Breast epithelium (tissue), 4 donors: Measurements from ENCODE around the gene VEGFD. TPM values are rescaled to one million over a fixed set of nuclear protein-coding genes. Genes with fewer than 3 reads are reported as not detected.

Source experiments
- DNase-seq, 2 donors: peaks; one replicate each; pipeline ENCODE4 v3.0.0-alpha.2; 2019; ENCODE audit warnings: low spot score in 2 of 2
- H3K27ac ChIP-seq, 2 donors: fragments of 200-600 bp; sonication (generic) in 1 of 2; one replicate each; pipeline ENCODE4 v1.5.1; 2016 to 2019; ENCODE audit warnings: mild to moderate bottlenecking in 1 of 2
- H3K27me3 ChIP-seq, 2 donors: fragments of 200-600 bp; sonication (generic) in 1 of 2; one replicate each; pipeline versions ENCODE4 v1.5.1 to v1.6.0; 2017 to 2019; ENCODE audit warnings: control low read depth in 1 of 2, mild to moderate bottlenecking in 1 of 2
- H3K36me3 ChIP-seq: fragments of 200-600 bp; one replicate; pipeline ENCODE4 v1.5.1; 2019
- H3K4me1 ChIP-seq, 2 donors: fragments of 200-600 bp; sonication (generic); one replicate each; pipeline ENCODE4 v1.5.1; 2016 to 2019; ENCODE audit warnings: control low read depth in 1 of 2
- H3K4me3 ChIP-seq, 3 donors: fragments of 200-600 bp; sonication (generic); 1 replicate in 2 of 3; 2 replicates in 1 of 3; pipeline ENCODE4 v1.5.1; 2016 to 2019; ENCODE audit warnings: mild to moderate bottlenecking in 3 of 3, moderate library complexity in 2 of 3
- H3K9me3 ChIP-seq, 2 donors: fragments of 200-600 bp; sonication (generic) in 1 of 2; one replicate each; pipeline ENCODE4 v1.5.1; 2016 to 2019; ENCODE audit warnings: control low read depth in 1 of 2
- CTCF ChIP-seq, 3 donors: fragments of 450-650 bp; IDR thresholded peaks; one replicate each; pipeline ENCODE4 v1.5.1; 2016 to 2017; ENCODE audit warnings: antibody characterized with exemption in 3 of 3, mild to moderate bottlenecking in 3 of 3, moderate library complexity in 3 of 3
- POLR2A ChIP-seq: fragments of 450-650 bp; IDR thresholded peaks from one replicate; pipeline ENCODE4 v1.6.1; 2016; ENCODE audit warnings: antibody characterized with exemption, mild to moderate bottlenecking, moderate library complexity
- POLR2AphosphoS5 ChIP-seq, 3 donors: sonication (generic); formaldehyde crosslinking; IDR thresholded peaks; one replicate each; pipeline ENCODE4 v1.6.1; 2017; ENCODE audit warnings: antibody characterized with exemption in 3 of 3
- intact Hi-C: fragments of 100-400 bp; cut with DNase I; formaldehyde crosslinking; loops from one replicate; pipeline ENCODE4 v1.15.1; 2023; ENCODE audit warnings: low total_unique reads
- total RNA-seq, 3 donors: library from RNA; depleted of rRNA; stranded (reverse); fragments of >200 nt; gene quantifications; one replicate each; pipeline ENCODE4 v1.1.0, GENCODE V29; 2016

Gene VEGFD
- total RNA-seq, 3 donors from 2014 or later: 6.0 to 10.2 (median 7.0) TPM

GRCh38 chrX:15298780-15299179 lies 85.4 kb downstream of the VEGFD start:
- intact Hi-C loops: no loop called here
- no peaks in the 10 kb centered on the region for H3K4me1 ChIP-seq
- H3K4me3 ChIP-seq: no peak overlapping the region
- H3K36me3 ChIP-seq: no peaks in the 10 kb centered on the region
- H3K9me3 ChIP-seq: no peaks in the 10 kb centered on the region
- TF ChIP-seq CTCF (IDR thresholded peaks at IDR 0.05): no peak
- no peak for TF ChIP-seq POLR2A
- TF ChIP-seq POLR2AphosphoS5 (IDR thresholded peaks at IDR 0.05): no peak
- peaks cover 0 to 42% of the 10 kb centered on the region in 2 donors for H3K27me3 ChIP-seq
- H3K27ac ChIP-seq: peak overlapping the region in 1 of 2 donors; percentile 39
- DNase-seq: no peak

GRCh38 chrX:15298201-15298600 lies 86.0 kb downstream of the VEGFD start:
- intact Hi-C loops: no loop called here
- Histone ChIP-seq H3K4me1 (no peaks in the 10 kb centered on the region), H3K27me3 (peaks cover 0 to 37% of the 10 kb centered on the region in 2 donors), H3K36me3 (no peaks in the 10 kb centered on the region), H3K9me3 (no peaks in the 10 kb centered on the region), H3K27ac (peak overlapping the region in 1 of 2 donors; percentile 39), H3K4me3 (no peak overlapping the region)
- no peak for DNase-seq
- TF ChIP-seq POLR2A: no peak
- TF ChIP-seq POLR2AphosphoS5 (IDR thresholded peaks at IDR 0.05): no peak
- no peak for TF ChIP-seq CTCF (IDR thresholded peaks at IDR 0.05)

Other genes starting within 250 kb of the VEGFD start
- 1 to 10 TPM in 2 of 3 donors, under 1 TPM in 1; 0.98 to 2.2 (median 1.0) TPM for gene ASB9, start 114.3 kb downstream of the VEGFD start, total RNA-seq
- not detected for gene ASB11, start 68.8 kb downstream of the VEGFD start, total RNA-seq
- gene PIGA, start 48.9 kb downstream of the VEGFD start, total RNA-seq: 10 to 100 TPM in 2 of 3 donors, 1 to 10 TPM in 1; 9.8 to 19.2 (median 14.4) TPM
- 10 to 100 TPM; 11.6 to 20.6 (median 14.4) TPM for gene PIR, start 108.9 kb upstream of the VEGFD start, total RNA-seq
- 1 to 10 TPM; 2.3 to 4.2 (median 3.9) TPM for gene BMX, start 116.4 kb upstream of the VEGFD start, total RNA-seq
- 1 to 10 TPM; 2.2 to 7.2 (median 5.6) TPM for gene ACE2, start 216.5 kb upstream of the VEGFD start, total RNA-seq